Endothelial cell of umbilical vein (primary cell): ENCODE results near the gene STC2.

ENCODE experiments used
- CTCF ChIP-seq, 2 donors: IDR thresholded peaks; 1 replicate in 1 of 2; 2 replicates in 1 of 2; pipeline ENCODE4 v1.5.1; 2011; ENCODE audit warnings: low read length in 2 of 2, mild to moderate bottlenecking in 2 of 2, moderate library complexity in 2 of 2, control low read depth in 1 of 2, inconsistent platforms in 1 of 2, low read depth in 1 of 2; ENCODE audit not compliant: insufficient read depth in 1 of 2; ENCODE audit errors: extremely low read depth in 1 of 2
- EZH2 ChIP-seq: IDR thresholded peaks from 2 replicates; pipeline ENCODE4 v1.6.1; 2012; ENCODE audit warnings: borderline replicate concordance, low read depth, mild to moderate bottlenecking, moderate library complexity, low read length, inconsistent platforms; ENCODE audit not compliant: severe bottlenecking
- FOS ChIP-seq: IDR thresholded peaks from 2 replicates; pipeline ENCODE4 v1.6.1; 2011; ENCODE audit warnings: mild to moderate bottlenecking, low read length, moderate library complexity, borderline replicate concordance; ENCODE audit not compliant: insufficient read depth
- POLR2A ChIP-seq: IDR thresholded peaks from 2 replicates; pipeline ENCODE4 v1.6.1; 2012; ENCODE audit warnings: low read depth, mild to moderate bottlenecking, control low read depth, low read length
- POLR2AphosphoS5 ChIP-seq: IDR thresholded peaks from 2 replicates; pipeline ENCODE4 v1.6.1; 2012; ENCODE audit warnings: low read depth, mild to moderate bottlenecking, control low read depth, low read length, moderate library complexity; ENCODE audit not compliant: insufficient read depth
- TF ChIP-seq, protein P1 (sequence below): IDR thresholded peaks from 2 replicates; pipeline ENCODE4 v1.6.1; 2011; ENCODE audit not compliant: insufficient read depth, insufficient read length

GRCh38 chr5:173311818-173312585 is 16.2 kb downstream of the STC2 start:
- TF ChIP-seq EZH2 = no peak
- TF ChIP-seq CTCF (IDR thresholded peaks at IDR 0.05; ENCODE audit: extremely low read depth in 1 of 2, insufficient read depth in 1 of 2, low read depth in 1 of 2, low read length in 2 of 2) = no peak
- no peak for TF ChIP-seq POLR2A
- no peak for TF ChIP-seq FOS
- TF ChIP-seq POLR2AphosphoS5 = no peak
- TF ChIP-seq, protein P1, sequence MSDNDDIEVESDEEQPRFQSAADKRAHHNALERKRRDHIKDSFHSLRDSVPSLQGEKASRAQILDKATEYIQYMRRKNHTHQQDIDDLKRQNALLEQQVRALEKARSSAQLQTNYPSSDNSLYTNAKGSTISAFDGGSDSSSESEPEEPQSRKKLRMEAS = no peak
